Coronary artery (tissue), 2 donors: ENCODE results near the gene RPP40.
"Not testable (repeated sequence)": the region's sequence is repeated elsewhere in the genome, so short reads cannot be mapped to it uniquely, and the experiment has no call there.

Source experiments
- DNase-seq: peaks from one replicate; pipeline ENCODE4 v3.0.0-alpha.2; 2017; ENCODE audit warnings: low spot score
- H3K27ac ChIP-seq, 2 donors: fragments of 200-600 bp; sonication (generic); one replicate each; pipeline ENCODE4 v1.5.1; 2016 to 2019
- H3K4me3 ChIP-seq: fragments of 200-600 bp; sonication (generic); 2 replicates; pipeline ENCODE4 v1.5.1; 2016; ENCODE audit warnings: mild to moderate bottlenecking, moderate library complexity
- CTCF ChIP-seq: fragments of 200-600 bp; sonication (generic); IDR thresholded peaks from one replicate; pipeline ENCODE4 v1.5.1; 2019; ENCODE audit warnings: antibody characterized with exemption

Gene RPP40

GRCh38 chr6:5042436-5042835 lies 38.6 kb upstream of the RPP40 start:
- H3K4me3 ChIP-seq, result no peak overlapping the region
- no peak overlapping the region for H3K27ac ChIP-seq
- no peak for TF ChIP-seq CTCF
- DNase-seq, result peak; percentile 56

- H3K27ac ChIP-seq, result no peak overlapping the region
- H3K4me3 ChIP-seq, result no peak overlapping the region
- DNase-seq, result no peak
- TF ChIP-seq CTCF, result no peak
These were observed 38.1 kb upstream of the RPP40 start for GRCh38 chr6:5041955-5042354.

GRCh38 chr6:5036269-5036668 lies 32.4 kb upstream of the RPP40 start:
- Histone ChIP-seq H3K27ac (no peak overlapping the region), H3K4me3 (no peak overlapping the region)
- no peak for TF ChIP-seq CTCF
- DNase-seq, result no peak

- no peak for DNase-seq
- Histone ChIP-seq H3K4me3 (no peak overlapping the region), H3K27ac (no peak overlapping the region)
- no peak for TF ChIP-seq CTCF
These were observed 30.9 kb upstream of the RPP40 start for GRCh38 chr6:5034736-5035135.

GRCh38 chr6:5034328-5034727 lies 30.5 kb upstream of the RPP40 start:
- no peak for TF ChIP-seq CTCF
- no peak overlapping the region for H3K27ac ChIP-seq
- DNase-seq, result no peak

GRCh38 chr6:5033214-5033904 lies 29.5 kb upstream of the RPP40 start:
- H3K4me3 ChIP-seq, result peak overlapping the region; percentile 55
- peak; percentile 35 for DNase-seq
- H3K27ac ChIP-seq, result not testable (repeated sequence)

More at GRCh38 chr6:5034328-5034727, 30.5 kb upstream of the RPP40 start:
- no peak overlapping the region for H3K4me3 ChIP-seq

- H3K4me3 ChIP-seq, result peak overlapping the region; percentile 55
- peak; percentile 69 for DNase-seq
- not testable (repeated sequence) for H3K27ac ChIP-seq
These were observed 28.9 kb upstream of the RPP40 start for GRCh38 chr6:5032706-5033105.

- DNase-seq, result peak; percentile 60
- no peak for TF ChIP-seq CTCF
- H3K27ac ChIP-seq, result no peak overlapping the region
- H3K4me3 ChIP-seq, result no peak overlapping the region
These were observed 27.3 kb upstream of the RPP40 start for GRCh38 chr6:5031150-5031549.
